OCI-M2 (cell line): ENCODE results near the gene KLHDC2.
"Not testable (repeated sequence)": the region's sequence is repeated elsewhere in the genome, so short reads cannot be mapped to it uniquely, and the experiment has no call there.

ENCODE experiments used
- DNase-seq: peaks from one replicate; lab custom pipeline; 2025; ENCODE audit not compliant: unreplicated experiment; lab: John Stamatoyannopoulos, UW

KLHDC2 gene

GRCh38 chr14:49767571-49768300 lies at the start of gene KLHDC2:
KLHDC2 (plus strand) TSS chr14:49768153; CDS start chr14:49768469, 316 bp downstream.
- no peak for DNase-seq

GRCh38 chr14:49720744-49721143 lies 47.2 kb upstream of the KLHDC2 start:
- DNase-seq, result no peak

DNA sequence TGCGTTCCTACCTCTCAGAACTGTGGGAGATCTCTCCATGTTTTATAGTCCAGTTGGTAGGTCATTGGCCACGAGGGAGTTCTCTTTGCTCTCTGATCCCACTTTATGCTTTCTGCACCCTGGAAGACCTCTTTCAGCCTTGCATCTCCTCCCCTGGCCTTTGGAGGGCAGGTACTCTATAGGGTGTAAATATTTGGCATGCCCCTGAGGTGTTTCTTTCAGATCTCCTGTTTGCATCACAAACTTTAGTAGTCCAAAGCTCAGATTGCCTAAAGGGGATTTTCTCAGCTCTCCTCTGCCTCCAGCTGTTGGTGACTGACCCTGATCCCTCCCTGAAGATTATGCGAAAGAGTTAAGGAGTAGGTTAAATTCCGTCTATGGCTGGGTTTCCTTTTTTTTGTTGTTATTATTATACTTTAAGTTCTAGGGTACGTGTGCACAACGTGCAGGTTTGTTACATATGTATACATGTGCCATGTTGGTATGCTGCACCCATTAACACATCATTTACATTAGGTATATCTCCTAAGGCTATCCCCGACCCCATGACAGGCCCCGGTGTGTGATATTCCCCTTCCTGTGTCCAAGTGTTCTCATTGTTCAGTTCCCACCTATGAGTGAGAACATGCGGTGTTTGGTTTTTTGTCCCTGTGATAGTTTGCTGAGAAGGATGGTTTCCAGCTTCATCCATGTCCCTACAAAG lies 46.1 kb upstream of the KLHDC2 start:
- not testable (repeated sequence) for DNase-seq

DNA sequence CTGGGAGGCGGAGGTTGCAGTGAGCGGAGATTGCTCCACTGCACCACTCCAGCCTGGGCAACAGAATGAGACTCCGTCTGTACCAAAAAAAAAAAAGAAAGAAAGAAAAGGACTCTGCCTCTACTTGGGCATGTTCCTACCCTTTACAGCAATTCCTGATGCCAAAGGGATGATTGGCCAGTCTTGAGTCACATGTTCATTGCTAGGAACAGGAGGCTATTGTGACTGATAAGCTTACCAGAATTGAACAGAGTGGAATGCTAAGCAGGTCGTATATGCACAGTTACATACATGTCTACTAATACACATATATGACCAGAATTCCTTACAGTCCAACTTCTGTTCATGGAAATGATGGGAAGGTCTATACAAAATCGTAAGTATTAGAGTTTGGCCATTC lies 40.8 kb upstream of the KLHDC2 start:
- DNase-seq, result no peak

GRCh38 chr14:49732896-49733295 lies 35.1 kb upstream of the KLHDC2 start:
- no peak for DNase-seq

DNA sequence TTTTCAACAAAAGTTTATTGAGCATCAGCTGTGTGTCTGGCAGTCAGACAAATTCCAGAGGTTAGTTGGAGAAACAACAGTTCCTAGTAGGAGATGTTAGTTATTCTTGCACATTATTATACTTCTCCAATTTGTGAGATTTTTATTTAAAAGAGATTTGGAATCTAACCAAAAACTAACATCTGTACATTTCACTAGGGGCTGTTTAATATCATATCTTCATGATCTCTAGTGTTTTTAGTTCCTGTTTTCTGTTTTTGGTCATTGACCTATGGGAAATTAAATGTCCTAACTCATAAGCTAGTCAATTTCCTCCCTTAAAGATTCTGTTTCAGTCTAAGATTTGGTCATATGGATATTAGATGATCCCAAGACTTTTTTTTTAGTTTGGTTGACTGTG lies 34.1 kb upstream of the KLHDC2 start:
- DNase-seq, result no peak

DNA sequence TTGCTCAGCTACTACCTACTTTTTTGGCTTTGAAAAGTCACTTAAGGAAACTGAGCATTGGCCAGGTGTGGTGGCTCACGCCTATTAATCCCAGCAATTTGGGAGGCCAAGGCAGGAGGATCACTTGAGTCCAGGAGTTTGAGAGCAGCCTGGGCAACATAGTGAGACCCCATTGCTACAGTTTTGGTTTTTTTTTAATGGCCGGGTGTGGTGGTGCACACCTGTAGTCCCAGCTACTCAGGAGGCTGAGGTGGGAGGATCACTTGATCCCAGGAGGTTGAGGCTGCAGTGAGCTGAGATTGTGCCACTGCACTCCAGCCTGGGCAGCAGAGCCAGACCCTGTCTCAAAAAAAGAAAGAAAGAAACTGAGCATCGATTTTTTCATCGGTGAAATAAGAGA lies 32.3 kb upstream of the KLHDC2 start:
- not testable (repeated sequence) for DNase-seq

DNA sequence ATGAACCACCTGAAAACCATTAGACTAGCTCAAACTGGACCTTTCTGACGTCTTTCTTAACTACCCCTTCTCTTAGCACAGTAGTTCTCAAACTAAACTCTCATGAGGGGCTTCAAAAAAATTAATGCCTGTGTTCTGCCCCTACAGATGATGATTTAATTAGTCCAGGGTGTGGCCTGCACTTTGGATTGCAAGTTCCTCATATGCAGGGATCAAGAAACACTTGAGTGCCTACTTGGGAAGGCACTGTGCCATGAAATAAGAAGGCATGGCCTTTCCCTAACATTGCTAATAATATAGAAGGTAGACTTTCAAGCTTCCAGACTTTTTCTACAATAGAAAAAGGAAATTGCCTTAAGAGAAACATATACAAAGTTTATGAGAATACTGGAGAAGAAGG lies 22.8 kb upstream of the KLHDC2 start:
- no peak for DNase-seq

GRCh38 chr14:49746476-49746875 lies 21.5 kb upstream of the KLHDC2 start:
- not testable (repeated sequence) for DNase-seq

DNA sequence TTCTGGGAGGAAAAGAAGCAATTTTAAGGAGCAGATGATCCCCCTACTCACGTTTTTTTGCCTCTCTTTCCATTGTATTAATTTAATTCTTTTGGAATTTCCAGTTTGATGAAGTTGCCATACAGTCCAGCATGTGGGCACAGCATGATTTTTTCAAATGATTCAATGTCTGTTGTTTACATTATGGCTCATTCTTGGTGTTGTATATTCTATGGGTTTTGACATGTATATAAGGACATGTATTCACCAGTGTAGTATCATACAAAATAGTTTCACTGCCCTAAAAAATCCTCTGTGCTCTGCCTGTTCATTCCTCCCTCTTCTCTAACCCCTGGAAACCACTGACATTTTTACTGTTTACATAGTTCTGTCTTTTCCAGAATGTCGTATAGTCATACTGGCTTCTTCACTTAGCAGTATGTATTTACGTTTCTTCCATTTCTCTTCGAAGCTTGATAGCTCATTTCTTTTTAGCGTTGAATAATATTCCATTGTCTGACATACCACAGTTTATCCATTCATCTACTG lies 13.3 kb upstream of the KLHDC2 start:
- no peak for DNase-seq

GRCh38 chr14:49755378-49755777 lies 12.6 kb upstream of the KLHDC2 start:
- DNase-seq, result no peak

- DNase-seq, result no peak
Measured at GRCh38 chr14:49761839-49762551, 6.0 kb upstream of the KLHDC2 start.

GRCh38 chr14:49766839-49767238 lies 1.1 kb upstream of the KLHDC2 start:
- DNase-seq, result no peak

GRCh38 chr14:49767270-49767570 lies 733 bp upstream of the KLHDC2 start:
- DNase-seq, result no peak

DNA sequence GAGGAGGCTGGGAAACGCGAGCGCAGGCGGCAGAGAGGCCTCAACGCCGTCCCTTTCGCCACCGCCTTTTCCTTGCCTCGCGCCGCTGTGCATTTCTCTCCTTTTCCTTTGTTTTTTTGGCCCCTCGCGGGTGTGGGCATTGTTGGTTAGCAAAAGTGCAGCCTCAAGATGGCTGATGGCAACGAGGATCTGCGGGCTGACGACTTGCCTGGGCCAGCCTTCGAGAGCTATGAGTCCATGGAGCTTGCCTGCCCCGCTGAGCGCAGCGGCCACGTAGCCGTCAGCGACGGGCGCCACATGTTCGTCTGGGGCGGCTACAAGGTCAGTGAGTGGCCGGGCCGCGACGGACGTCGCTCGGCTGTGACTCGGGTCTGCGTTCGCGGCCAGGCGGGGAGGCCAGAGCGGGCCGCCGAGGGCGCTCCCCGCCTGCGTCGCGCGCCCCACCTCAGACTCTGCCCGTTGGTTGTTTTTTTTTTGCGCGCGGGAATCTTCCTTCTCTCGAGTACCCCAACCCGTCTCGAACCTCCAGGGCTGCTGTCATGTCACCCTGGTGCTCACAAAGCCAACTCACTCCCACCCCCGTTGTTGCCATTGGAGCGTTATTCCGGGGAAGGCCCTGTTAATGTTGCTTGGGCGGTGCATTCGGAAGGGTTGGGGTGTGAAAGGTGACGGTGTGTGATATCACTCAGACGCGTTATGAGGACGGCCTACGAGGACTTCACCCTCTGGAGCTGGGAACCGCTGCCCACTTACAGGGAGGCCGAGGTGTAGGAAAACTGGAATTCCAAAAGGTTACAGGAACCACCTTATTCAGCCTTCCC lies 558 bp downstream of the KLHDC2 start:
- no peak for DNase-seq

GRCh38 chr14:49769171-49769570 lies 1.2 kb downstream of the KLHDC2 start:
- DNase-seq, result no peak

DNA sequence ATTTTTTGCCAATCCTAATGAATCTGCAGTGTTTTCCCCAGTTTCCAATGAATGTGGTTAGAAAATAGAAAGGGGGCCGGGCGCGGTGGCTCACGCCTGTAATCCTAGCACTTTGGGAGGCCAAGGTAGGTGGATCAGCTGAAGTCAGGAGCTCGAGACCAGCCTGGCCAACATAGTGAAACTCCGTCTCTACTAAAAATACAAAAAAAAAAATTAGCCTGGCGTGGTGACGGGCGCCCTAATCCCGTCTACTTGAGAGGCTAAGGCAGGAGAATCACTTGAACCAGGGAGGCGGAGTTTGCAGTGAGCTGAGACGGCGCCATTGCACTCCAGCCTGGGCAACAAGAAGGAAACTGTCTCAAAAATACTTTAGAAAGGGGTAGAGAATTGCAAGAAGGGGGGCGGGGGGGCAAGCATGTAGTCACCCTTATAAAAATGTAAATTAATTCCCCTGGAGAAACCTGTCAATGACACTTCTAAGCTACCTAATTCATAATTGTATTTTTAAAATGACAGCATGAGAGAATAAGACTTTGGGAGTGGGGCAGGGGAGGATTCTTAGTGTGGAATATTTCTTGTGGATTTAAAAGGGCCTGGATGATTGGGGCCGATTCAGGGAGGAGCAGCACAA lies 1.7 kb downstream of the KLHDC2 start:
- no peak for DNase-seq

DNA sequence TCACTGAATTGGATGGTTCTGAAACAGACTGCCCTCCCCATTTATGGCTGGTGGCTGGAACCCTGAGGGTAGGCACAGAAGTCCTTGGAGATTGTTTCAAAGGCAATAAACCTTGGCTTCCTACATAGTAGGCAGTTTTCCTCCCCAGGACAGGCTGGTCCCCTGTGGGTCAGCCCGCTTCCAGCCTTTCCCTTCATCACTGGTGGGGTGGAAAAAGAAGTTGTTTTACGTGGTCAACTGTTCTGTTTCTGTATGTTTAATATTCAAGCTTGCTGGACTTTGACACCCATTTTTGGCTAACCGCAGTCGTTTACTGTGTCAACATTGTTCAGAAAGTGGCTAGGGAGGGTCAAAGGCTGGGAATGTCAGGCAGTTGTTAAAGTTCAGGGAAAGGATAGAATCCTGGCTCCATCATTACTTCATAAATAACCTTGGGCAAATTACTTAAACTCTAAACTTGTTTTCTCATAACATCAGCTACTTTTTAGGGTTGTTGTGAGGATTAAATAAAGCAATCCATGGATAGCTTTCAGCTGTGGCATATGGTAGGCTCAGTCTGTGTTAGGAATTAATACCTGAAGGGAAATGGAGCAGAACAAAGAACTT lies 2.4 kb downstream of the KLHDC2 start:
- DNase-seq, result no peak

- not testable (repeated sequence) for DNase-seq
Measured at GRCh38 chr14:49771691-49772090, 3.7 kb downstream of the KLHDC2 start.

DNA sequence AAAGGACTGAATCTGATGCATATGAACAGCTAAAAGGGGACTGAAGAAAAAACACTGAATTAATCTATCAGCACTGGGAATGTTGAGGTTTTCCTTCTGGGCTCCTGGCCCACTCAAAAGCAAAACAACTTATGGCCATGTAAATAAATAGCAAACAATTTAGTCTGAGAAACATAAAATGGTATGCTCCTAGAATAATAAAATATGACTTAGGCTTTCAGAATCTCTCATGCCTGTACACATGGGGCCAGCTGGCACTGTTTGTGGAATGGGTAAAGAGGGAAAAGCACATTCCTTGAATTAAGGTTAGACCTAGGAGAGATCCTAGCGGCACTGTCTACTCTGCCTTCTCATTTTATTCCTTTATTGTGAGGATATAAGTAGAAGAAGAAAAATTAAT lies 6.2 kb downstream of the KLHDC2 start:
- DNase-seq, result no peak
